ENCODE measurements around the gene CITED4.

GRCh38 chr1:40831001-40831732, 31.0 kb downstream of the CITED4 start:
- TF ChIP-seq CTCF (conservative IDR thresholded peaks at IDR 0.05; ENCODE audit: low read depth, low read length), result no peak
- TF ChIP-seq EZH2 (IDR thresholded peaks at IDR 0.05; ENCODE audit: borderline replicate concordance, low read depth, low read length, poor library complexity, severe bottlenecking), result no peak

All from A673 (cell line).